NCI-H2227 treated with DMSO at 0.1 percent for 48 hours (cell line): Measurements from ENCODE around the gene SPOCK1.

Experiments
- DNase-seq: peaks from one replicate; lab custom pipeline; 2025; lab: John Stamatoyannopoulos, UW

The SPOCK1 gene

DNA sequence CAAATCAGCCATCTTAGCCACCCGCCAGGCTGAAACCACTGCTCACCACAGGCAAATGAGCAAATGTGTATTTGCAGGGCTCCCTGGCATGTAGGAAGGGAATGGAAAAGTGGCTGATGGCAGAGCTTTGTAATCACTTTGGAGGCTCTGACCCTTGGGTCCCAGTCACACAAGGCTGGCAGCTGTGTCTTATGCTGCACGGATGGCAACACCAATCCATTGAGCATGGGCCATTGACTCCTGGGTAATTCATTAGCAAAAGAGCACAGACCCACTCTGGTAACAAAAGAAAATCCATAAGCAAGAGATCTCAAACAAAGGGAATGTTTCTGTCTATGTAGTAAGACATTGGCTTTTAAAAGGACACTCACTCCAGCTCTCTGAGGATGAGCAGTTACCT lies 57.6 kb downstream of the SPOCK1 start:
- DNase-seq = no peak

DNA sequence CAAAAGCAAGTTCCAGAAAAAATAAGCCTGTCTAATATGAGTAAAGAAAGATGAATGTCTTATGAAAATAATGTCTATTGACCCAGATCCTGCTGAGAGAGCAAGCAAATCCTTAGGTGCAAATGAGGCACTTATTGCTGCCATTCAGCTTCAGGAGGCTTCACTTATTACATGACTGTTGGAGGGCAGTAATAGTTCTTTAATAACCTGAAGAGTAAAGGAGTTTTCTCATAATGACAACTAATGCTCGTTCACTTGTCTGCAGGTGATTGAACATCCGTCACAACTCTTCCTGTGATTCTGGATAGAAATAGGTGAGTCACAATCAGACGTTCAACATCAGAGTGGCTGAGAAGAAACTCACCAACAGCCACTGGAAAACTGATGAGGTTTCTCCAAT lies 58.3 kb downstream of the SPOCK1 start:
- no peak for DNase-seq

DNA sequence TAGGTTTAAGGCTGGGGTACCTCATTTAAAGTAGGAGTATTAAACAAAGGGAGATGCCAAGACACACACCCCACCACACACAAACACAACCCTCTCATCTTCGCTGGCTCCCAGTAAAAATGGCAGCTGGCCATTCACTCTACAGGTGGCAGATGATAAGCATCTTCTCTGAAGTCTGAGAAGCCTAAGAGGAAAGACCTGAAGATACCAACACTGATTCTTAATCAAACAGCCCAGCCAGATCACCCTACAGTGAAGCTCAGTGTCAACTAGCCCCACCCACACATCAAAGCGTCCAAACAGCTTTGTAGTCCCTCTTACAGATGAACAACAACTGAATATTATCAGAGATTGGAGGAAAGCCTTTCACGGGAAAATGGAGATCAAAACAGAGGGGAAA lies 59.5 kb downstream of the SPOCK1 start:
- no peak for DNase-seq

DNA sequence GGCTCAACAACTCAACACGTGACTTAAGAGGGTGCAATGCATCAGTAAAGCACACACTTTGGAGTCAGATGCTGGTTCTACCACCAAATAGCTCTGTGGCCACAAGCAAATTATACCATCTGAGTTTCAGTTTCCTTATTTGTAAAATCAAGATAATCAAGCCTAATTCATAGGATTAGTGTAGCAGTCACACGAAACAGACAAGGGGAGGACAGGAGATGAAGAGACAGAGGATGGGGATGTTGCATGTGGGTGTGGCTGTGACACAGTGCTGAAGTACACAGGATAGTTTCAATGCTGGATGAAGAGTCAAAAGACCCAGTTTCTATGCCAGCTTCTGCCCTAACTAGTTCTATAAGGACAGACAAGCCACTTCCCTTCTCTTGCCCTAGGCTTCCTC lies 60.2 kb downstream of the SPOCK1 start:
- DNase-seq = no peak

DNA sequence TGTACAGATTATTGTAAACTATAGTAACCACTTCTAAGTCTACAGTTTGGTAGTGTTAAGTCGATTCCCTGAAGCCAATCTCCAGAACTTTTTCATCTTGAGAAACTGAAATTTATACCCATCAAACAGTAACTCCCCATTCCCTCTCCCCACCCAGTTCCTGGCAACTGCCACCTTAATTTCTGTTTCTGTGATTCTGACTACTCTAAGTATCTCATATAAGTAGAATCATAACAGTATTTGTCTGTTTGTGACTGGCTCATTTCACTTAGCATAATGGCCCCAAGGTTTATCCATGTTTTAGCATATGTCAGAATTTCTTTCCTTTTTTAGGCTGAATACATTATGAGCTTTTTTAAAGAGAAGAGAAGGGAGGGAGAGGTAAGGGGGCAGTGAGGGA lies 61.4 kb downstream of the SPOCK1 start:
- no peak for DNase-seq

DNA sequence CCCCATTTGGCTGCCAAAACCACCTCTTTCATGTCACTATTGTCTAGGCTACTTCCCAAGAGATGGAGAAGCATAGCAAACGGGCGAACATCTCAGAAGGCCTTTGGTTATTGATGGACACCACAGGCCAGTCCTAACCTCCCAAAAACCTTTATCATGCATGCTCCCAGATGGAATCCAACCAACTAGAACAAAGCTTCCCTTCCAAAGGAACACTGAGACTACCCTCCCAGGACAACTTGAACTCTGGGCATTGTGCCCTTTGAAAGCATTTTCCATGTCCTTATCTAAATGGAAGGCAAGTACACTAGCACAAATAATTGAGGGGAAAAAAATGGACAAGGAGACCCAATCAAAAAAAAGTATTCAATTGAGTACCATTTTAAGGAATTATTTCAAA lies 65.6 kb downstream of the SPOCK1 start:
- DNase-seq = no peak

DNA sequence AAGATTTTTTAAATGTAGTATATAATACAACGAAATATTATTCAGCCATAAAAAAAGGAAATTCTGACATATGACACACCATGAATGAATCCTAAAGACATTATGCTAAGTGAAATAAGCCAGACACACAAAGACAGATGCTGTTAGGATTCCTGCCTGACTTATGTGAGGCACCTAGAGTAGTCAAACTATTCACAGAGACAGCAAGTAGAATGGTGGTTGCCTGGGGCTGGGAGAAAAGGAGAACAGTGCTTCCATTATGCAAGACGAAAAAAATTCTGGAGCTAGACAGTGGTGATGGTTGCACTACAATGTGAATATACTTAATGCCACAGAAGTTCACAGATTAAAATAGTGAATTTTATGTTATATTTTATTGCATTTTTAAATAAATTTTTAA lies 66.8 kb downstream of the SPOCK1 start:
- DNase-seq = no peak

DNA sequence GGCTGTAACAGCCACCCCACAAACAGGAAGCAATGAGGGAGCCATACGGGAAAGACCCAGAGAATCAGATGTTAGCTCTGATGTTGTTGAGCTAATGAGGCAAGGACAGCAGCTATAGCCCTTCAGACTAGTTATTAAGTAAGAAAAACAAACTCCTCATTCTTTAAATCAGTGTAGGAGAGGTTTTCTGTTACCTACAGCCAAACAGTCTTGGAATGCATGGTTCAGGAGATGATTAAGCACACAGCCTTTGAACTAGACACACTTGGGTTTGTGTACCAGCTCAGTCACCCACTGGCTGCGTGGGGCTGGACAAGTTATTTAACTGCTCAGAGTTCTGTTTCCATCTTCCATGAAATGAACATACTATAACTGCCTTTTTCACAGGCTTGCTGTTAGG lies 68.1 kb downstream of the SPOCK1 start:
- DNase-seq = no peak

DNA sequence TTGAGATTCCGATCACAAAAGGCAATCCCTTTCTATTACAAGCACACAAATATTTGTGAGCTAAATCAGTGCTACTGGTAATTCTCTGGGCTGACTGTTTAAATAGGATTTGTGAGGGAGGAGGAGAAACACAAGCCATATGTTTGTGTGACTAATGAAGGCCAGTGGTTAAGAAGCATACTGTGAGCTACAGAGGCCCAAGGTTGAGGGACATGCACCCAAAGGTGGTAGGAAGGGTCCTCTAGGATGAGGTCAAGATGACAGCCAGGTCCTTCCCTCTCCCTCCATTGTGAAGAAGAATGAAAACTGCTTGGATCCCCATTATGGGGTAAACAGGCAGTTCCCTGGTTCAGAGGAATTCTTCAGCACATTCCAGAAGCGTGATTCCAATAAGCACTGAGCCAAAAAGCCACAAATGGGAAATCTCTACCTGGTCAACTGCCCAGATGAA lies 83.9 kb downstream of the SPOCK1 start:
- no peak for DNase-seq

DNA sequence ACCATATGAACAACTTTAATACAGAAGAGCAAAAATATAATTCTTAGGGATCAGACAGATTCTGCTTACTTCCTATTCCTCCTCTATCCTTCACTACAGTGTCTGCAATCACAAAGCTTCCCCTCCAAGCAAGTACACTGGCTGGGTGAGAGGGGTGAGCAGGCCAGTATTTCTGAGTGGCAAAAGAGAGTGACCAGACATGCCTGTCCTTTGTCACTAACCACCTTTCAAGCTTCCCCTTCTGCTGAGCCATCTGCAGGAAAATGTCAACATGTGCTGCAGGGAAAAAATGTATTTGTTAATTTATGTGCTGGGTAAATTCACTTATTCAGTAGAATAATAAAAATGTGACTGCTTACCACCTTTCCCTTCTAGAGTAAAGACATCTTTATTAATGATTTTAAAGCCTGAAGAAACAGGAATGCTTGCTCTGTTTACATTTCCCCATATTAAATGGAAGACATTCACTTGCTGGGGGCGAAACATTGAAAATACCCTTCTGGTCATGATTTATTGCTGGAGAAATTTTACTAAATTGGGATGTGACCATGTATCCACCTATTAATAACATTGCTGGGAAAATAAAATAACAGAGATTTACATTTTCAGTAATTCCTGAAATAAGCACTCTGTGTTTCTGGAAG lies 84.9 kb downstream of the SPOCK1 start:
- DNase-seq = no peak

DNA sequence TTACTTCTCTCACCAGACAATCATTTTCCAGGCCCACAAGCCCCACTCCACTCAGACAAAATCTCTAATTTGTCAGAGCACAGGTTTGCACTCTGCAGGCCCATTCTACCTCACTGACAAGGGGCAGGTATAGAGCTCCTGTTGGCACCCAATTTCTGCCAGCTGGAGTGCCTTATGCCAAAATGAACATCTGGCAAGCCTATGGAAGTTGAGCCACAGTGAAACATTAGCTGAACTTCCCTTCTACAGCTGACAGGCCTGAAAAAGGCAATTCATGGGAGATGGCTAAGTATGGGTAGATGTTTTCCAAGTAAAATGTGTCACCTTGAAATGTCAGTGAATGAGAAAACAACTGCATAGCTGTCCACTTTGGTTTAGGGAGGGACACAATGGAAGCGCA lies 87.0 kb downstream of the SPOCK1 start:
- no peak for DNase-seq

DNA sequence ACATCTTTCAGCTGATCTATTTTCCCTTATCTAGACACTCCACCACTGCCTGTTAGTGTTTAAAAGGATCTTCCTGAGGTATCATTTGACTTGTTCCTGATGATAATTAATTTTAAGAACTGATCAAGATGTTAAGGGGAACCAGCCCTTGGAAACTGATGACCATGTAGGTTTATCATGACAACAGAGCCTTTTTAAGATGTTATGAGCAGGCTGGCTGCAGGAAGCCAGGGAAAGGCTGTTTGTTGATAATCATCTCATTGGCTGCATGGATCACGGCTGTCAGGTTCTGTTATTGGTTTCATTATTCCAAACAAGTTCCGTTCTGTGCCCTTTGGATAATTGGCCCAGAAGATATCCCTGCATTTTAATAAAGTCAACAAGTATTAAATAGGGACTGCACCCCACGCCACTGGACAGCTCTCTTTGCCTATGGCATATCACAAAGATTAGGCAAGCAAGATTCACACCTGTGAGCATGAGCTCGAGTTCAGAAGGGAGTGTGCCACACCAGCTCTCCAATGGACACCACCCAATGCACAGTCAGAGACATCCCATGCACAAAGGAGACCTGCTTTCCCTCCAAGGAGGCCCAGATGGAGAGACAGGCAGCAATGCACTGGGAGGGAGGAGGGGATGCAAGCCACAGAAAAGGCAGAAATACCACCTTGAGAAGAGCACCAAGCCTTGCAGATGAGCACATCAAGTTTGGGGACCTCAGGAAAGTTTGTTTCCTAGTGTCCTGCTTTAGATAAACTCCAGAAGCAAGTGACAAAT lies 88.7 kb downstream of the SPOCK1 start:
- DNase-seq = no peak

DNA sequence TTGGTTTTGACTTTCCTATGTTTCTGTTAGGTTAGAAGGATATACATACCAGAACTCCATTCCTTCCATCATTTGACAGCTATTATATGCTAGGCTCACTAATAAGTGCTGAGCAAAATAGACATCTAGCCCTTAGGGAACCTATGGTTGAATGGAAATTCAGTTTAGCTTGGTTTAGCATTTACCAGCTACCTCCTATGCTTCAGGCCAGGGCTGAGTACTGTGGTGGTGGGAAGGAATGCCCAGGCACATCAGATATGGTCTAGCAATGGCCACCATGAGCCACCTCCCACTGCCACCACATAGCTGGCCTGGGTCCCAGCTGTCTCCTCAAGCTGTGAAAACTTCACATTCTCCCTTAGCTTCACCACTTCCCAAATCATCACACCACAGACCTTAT lies 89.4 kb downstream of the SPOCK1 start:
- no peak for DNase-seq

DNA sequence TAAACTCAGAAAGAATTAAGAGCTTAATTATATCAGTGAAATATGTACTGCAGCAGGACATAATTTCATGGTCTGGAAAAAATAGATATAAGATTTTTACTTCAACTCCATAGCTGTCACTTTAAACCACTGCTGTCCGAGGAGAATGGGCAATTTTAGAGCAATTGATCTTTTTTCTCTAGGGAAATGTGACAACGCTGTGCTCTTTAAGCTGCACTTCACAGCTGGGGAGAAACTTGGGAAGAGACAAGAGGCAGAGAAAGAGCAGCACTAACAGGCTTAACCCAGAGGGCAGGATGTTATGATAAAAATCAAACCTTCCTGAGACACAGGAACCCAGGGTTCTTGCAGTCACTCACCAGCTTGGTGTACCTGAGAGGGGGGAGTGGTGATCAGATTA lies 92.0 kb downstream of the SPOCK1 start:
- DNase-seq = no peak

DNA sequence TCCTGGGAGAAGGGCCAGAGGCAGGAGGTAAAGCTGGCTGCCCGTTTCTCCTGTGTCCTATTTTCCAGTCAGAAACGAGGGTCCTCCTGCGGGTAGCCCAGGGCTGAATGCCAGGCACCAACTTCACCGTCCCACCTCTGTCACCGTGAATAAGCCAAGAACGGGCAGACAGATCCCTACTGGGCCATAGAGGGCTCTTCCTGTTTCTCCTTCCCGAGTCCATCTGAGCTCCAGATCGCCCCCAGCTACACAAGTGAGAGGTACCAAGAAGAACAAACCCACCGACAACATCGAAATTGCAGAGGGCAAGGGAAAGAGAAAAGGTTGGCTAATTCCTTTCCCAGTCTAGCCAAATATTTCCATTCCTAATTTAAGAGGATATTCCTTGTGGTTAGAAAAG lies 93.7 kb downstream of the SPOCK1 start:
- no peak for DNase-seq

DNA sequence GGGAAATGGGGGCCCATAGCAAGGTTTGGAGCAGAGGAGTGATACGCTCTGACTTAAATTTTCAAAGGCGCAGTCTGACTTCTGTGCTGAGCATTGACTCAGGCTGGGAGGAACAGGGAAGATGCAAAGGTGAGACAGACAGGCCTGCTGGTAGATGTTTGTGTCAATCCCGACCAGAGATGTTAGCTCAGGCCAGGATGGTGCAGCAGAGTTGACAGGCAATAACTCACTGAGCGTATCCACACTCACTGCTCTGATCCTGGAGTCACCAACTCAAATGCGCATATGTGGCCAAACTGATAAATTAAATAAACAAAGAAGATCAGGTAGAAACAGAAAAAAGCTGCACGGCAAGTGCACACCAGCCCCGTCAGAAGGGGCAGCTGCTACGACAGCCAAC lies 95.3 kb downstream of the SPOCK1 start:
- no peak for DNase-seq

DNA sequence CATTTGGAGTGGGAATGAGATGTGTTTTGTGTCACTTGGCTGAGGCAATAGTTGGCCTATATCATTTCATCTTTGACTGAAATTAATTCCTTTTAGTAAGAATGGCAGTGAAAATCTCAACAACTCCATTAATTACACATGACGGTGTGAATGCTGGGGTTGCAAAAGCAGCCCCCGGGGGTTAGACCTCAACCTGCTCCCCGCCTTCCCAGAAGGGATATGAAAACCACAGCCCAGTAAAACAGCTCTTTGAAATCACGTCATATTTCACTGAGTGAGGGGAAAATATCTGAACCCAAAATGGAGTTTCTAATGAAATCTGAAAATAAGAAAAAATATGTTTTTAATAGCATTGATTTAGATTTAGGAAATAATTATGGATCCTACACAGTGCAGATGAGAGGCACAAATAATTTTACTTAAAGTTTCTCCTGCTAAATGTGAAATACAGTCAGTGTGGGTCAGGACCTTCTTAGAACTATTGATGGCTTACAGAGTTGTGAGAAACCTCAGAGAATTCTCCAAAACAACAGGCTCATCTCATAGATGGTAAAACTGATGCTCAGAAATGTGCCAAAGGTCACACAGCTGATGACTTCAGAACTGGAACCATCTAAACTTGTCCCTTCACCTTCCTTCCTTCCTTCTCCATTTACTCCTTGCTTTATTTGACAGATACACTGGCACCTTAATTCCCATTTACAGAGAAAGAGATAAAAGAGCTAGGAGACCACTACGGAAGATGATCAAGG lies 96.5 kb downstream of the SPOCK1 start:
- DNase-seq = no peak

DNA sequence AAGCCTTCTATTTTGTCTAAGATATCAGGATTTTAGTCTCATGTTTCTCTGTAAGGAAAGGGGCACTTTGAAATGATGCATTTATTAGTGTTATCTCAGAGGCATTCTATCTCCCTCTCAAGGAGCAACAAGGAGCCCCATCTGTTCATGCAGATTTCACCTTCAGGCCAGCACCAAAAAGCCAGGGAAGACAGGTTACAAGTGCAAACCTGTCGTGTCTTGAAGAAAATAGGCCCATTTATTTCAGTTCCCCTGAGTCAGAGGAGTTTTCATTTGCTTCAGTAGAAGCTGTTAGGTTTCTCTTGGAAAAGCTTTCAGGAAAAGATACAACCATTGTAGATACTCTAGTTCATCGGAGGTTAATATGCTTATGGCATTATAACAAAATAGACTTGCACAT lies 97.2 kb downstream of the SPOCK1 start:
- no peak for DNase-seq

DNA sequence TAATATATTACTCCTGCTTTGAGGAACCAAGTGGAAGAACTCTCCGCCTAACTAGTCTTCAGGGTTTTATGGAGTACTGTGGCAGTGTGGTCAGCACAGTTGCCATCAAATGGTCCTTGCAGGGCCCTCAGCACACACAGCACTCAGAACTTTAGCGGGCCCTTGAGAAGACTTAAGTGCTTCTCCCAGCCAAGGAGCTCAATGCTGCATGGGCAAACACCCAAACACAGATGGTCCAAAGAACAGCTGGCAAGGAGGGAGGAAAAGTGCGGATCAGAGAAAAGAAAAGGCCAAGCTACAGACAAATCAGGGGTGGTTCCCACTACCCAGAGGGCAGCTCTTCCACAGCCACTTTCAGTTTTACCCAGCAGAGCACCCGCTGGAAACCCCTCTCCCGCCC lies 98.6 kb downstream of the SPOCK1 start:
- no peak for DNase-seq

DNA sequence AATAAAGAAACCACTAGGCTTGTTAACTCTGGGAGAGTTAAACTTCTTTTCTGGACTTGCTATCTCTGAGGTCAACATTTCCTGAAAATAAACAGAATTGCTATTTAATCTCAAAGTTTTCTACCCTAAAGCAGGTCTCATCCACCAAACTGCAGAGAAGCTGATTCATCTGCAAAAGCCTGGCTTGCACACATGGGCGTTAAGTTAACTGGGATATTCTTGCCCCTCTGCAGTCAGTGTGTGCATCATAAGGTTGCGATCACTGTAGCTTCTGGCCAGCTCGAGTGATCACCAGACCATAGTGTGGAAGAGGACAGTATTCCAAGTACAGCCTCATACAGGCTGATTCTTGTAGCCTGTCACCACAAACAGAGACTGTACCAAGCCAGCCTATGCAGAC lies 99.2 kb downstream of the SPOCK1 start:
- DNase-seq = no peak

DNA sequence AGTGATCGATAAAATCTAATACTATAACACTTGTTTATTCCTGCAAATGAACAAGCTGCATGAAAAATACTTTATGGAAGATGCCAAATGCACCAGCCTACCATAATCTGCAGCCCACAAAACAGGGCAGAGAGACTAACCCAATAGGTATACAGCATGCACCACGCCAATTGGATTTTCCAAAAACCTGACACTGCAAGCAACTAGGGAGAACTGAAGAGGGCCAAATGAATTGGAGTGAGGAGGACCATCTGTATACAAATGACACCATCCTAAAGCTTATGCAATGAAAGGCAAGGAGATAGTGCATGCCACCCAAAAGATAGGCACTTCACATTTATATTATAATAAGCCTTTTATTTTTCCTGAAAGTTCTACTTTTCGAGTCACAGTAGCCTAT lies 100.4 kb downstream of the SPOCK1 start:
- DNase-seq = no peak

DNA sequence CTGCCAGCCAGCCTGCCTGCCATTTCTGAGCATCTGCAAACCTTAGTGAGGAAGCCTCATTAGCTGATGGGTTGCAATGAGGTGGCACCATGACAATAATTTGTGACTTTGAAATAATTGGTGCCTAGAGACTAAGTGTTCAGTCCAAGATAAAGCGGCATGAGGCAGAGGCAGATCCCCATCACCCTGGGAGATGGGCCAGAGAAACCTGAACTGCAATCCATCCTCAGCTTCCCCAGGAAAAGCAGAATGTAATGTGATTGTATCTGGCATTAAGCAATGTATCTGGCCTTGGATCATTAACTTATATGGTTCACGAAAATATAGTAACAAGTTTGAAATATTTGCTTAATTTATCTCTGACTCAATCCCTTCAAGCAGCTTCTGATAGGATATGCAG lies 101.0 kb downstream of the SPOCK1 start:
- DNase-seq = no peak
